ENCODE results near the gene NLGN2.

Gene NLGN2

GRCh38 chr17:7413346-7413985 is 5.8 kb downstream of the NLGN2 start:
- Histone ChIP-seq H3K27me3 (ENCODE audit: control insufficient read depth, insufficient read depth, low read length) (no peaks in the 10 kb centered on the region), H3K36me3 (ENCODE audit: control insufficient read depth, insufficient read depth, low read length) (peaks cover 41% of the 10 kb centered on the region), H3K27ac (ENCODE audit: low read length) (no peak overlapping the region), H3K4me1 (ENCODE audit: control insufficient read depth, insufficient read depth, low read length) (peaks cover 2% of the 10 kb centered on the region; the same call in 1 of the 2 replicates), H3K4me3 (ENCODE audit: low read length) (no peak overlapping the region), H3K9me3 (ENCODE audit: control insufficient read depth, insufficient read depth, low read length) (no peaks in the 10 kb centered on the region)
- no peak for DNase-seq (ENCODE audit: low read depth, low spot score)
- WGBS (ENCODE audit: insufficient coverage, insufficient read length): no CpG with 5 or more reads among the region's 6 CpGs

- no peak for DNase-seq (ENCODE audit: low read depth, low spot score)
- H3K4me1 ChIP-seq (ENCODE audit: control insufficient read depth, insufficient read depth, low read length): peaks cover 2% of the 10 kb centered on the region; the same call in 1 of the 2 replicates
- peaks cover 29% of the 10 kb centered on the region for H3K36me3 ChIP-seq (ENCODE audit: control insufficient read depth, insufficient read depth, low read length)
- no CpG with 5 or more reads among the region's 14 CpGs for WGBS (ENCODE audit: insufficient coverage, insufficient read length)
- H3K27ac ChIP-seq (ENCODE audit: low read length): no peak overlapping the region
- no peaks in the 10 kb centered on the region for H3K27me3 ChIP-seq (ENCODE audit: control insufficient read depth, insufficient read depth, low read length)
- H3K9me3 ChIP-seq (ENCODE audit: control insufficient read depth, insufficient read depth, low read length): no peaks in the 10 kb centered on the region
- no peak overlapping the region for H3K4me3 ChIP-seq (ENCODE audit: low read length)
Observed at GRCh38 chr17:7414837-7415236, 7.2 kb downstream of the NLGN2 start.

DNA sequence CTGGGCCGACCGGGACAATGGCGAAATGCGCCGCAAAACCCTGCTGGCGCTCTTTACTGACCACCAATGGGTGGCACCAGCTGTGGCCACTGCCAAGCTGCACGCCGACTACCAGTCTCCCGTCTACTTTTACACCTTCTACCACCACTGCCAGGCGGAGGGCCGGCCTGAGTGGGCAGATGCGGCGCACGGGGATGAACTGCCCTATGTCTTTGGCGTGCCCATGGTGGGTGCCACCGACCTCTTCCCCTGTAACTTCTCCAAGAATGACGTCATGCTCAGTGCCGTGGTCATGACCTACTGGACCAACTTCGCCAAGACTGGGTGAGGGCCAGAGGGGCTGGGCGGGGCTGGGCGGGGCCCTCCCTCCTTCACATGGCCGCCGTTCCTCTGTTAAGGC is 8.1 kb downstream of the NLGN2 start:
- H3K9me3 ChIP-seq (ENCODE audit: control insufficient read depth, insufficient read depth, low read length): no peaks in the 10 kb centered on the region
- no peak for DNase-seq (ENCODE audit: low read depth, low spot score)
- no peak overlapping the region for H3K27ac ChIP-seq (ENCODE audit: low read length)
- no CpG with 5 or more reads among the region's 23 CpGs for WGBS (ENCODE audit: insufficient coverage, insufficient read length)
- no peaks in the 10 kb centered on the region for H3K27me3 ChIP-seq (ENCODE audit: control insufficient read depth, insufficient read depth, low read length)
- H3K36me3 ChIP-seq (ENCODE audit: control insufficient read depth, insufficient read depth, low read length): peaks cover 21% of the 10 kb centered on the region
- peaks cover 5% of the 10 kb centered on the region for H3K4me1 ChIP-seq (ENCODE audit: control insufficient read depth, insufficient read depth, low read length)
- no peak overlapping the region for H3K4me3 ChIP-seq (ENCODE audit: low read length)

DNA sequence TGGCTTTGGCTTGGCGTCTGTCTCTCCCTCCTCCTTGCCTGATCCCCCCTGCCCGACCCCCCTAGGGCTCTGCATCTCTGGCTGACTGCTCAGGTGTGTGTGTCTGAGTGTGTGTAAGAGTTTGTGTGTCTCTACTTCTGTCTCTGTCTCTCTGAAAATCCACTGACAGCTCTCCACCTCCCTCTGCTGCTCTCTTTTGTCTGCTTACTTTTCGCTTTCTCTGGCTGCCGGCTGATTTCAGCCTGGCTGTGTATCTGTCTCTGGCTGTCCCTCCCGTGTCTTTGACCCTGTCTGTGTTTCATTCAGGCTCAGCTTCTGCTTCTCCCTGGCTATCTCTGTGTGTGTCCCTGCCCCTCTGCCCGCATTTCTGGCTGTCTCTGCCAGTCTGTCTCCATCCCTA is 8.7 kb downstream of the NLGN2 start:
- H3K36me3 ChIP-seq (ENCODE audit: control insufficient read depth, insufficient read depth, low read length): peaks cover 21% of the 10 kb centered on the region
- H3K27ac ChIP-seq (ENCODE audit: low read length): no peak overlapping the region
- H3K27me3 ChIP-seq (ENCODE audit: control insufficient read depth, insufficient read depth, low read length): no peaks in the 10 kb centered on the region
- H3K4me3 ChIP-seq (ENCODE audit: low read length): no peak overlapping the region
- H3K4me1 ChIP-seq (ENCODE audit: control insufficient read depth, insufficient read depth, low read length): peaks cover 5% of the 10 kb centered on the region
- H3K9me3 ChIP-seq (ENCODE audit: control insufficient read depth, insufficient read depth, low read length): no peaks in the 10 kb centered on the region
- no CpG with 5 or more reads among the region's 6 CpGs for WGBS (ENCODE audit: insufficient coverage, insufficient read length)
- no peak for DNase-seq (ENCODE audit: low read depth, low spot score)

- Histone ChIP-seq H3K9me3 (ENCODE audit: control insufficient read depth, insufficient read depth, low read length) (no peaks in the 10 kb centered on the region), H3K4me3 (ENCODE audit: low read length) (no peak overlapping the region), H3K36me3 (ENCODE audit: control insufficient read depth, insufficient read depth, low read length) (peaks cover 21% of the 10 kb centered on the region), H3K27ac (ENCODE audit: low read length) (no peak overlapping the region), H3K4me1 (ENCODE audit: control insufficient read depth, insufficient read depth, low read length) (peaks cover 5% of the 10 kb centered on the region), H3K27me3 (ENCODE audit: control insufficient read depth, insufficient read depth, low read length) (no peaks in the 10 kb centered on the region)
- DNase-seq (ENCODE audit: low read depth, low spot score): no peak
- no CpG with 5 or more reads among the region's 54 CpGs for WGBS (ENCODE audit: insufficient coverage, insufficient read length)
Observed at GRCh38 chr17:7417056-7417655, 9.5 kb downstream of the NLGN2 start.

- WGBS (ENCODE audit: insufficient coverage, insufficient read length): no CpG with 5 or more reads among the region's 18 CpGs
- H3K27ac ChIP-seq (ENCODE audit: low read length): no peak overlapping the region
- H3K36me3 ChIP-seq (ENCODE audit: control insufficient read depth, insufficient read depth, low read length): peaks cover 21% of the 10 kb centered on the region
- DNase-seq (ENCODE audit: low read depth, low spot score): no peak
- no peak overlapping the region for H3K4me3 ChIP-seq (ENCODE audit: low read length)
- no peaks in the 10 kb centered on the region for H3K9me3 ChIP-seq (ENCODE audit: control insufficient read depth, insufficient read depth, low read length)
- H3K27me3 ChIP-seq (ENCODE audit: control insufficient read depth, insufficient read depth, low read length): no peaks in the 10 kb centered on the region
- H3K4me1 ChIP-seq (ENCODE audit: control insufficient read depth, insufficient read depth, low read length): peaks cover 5% of the 10 kb centered on the region
Observed at GRCh38 chr17:7418472-7419152, 11.0 kb downstream of the NLGN2 start.

- H3K9me3 ChIP-seq (ENCODE audit: control insufficient read depth, insufficient read depth, low read length): no peaks in the 10 kb centered on the region
- H3K36me3 ChIP-seq (ENCODE audit: control insufficient read depth, insufficient read depth, low read length): peaks cover 18% of the 10 kb centered on the region
- no peak within 1 kb of the TSS for H3K27ac ChIP-seq (ENCODE audit: low read length)
- peaks cover 5% of the 10 kb centered on the region for H3K4me1 ChIP-seq (ENCODE audit: control insufficient read depth, insufficient read depth, low read length)
- no CpG with 5 or more reads among the region's 17 CpGs for WGBS (ENCODE audit: insufficient coverage, insufficient read length)
- no peak within 1 kb of the TSS for H3K4me3 ChIP-seq (ENCODE audit: low read length)
- no peaks in the 10 kb centered on the region for H3K27me3 ChIP-seq (ENCODE audit: control insufficient read depth, insufficient read depth, low read length)
- DNase-seq (ENCODE audit: low read depth, low spot score): no peak
Observed at GRCh38 chr17:7419819-7420610, 12.4 kb downstream of the NLGN2 start, which contains the start of gene SPEM1. TSS of gene SPEM1 (plus strand) at chr17:7420324. CDS start at chr17:7420385, 61 bp downstream.

DNA sequence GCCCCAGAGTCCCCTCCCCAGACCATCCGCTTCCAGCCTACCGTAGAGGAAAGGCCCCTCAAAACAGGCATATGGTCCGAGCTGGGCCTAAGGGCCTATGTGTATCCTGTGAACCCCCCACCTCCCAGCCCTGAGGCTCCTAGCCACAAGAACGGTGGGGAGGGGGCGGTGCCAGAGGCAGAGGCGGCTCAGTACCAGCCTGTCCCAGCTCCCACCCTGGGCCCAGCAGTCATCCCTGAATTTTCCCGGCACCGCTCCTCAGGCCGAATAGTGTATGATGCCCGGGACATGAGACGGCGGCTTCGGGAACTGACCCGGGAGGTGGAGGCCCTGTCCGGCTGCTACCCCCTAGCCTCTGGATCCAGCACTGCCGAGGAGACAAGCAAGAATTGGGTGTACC is 13.5 kb downstream of the NLGN2 start:
- Histone ChIP-seq H3K27me3 (ENCODE audit: control insufficient read depth, insufficient read depth, low read length) (no peaks in the 10 kb centered on the region), H3K36me3 (ENCODE audit: control insufficient read depth, insufficient read depth, low read length) (peaks cover 11% of the 10 kb centered on the region), H3K9me3 (ENCODE audit: control insufficient read depth, insufficient read depth, low read length) (no peaks in the 10 kb centered on the region), H3K4me3 (ENCODE audit: low read length) (no peak overlapping the region), H3K4me1 (ENCODE audit: control insufficient read depth, insufficient read depth, low read length) (peaks cover 5% of the 10 kb centered on the region), H3K27ac (ENCODE audit: low read length) (no peak overlapping the region)
- no peak for DNase-seq (ENCODE audit: low read depth, low spot score)
- WGBS (ENCODE audit: insufficient coverage, insufficient read length): no CpG with 5 or more reads among the region's 16 CpGs

- WGBS (ENCODE audit: insufficient coverage, insufficient read length): no CpG with 5 or more reads among the region's 4 CpGs
- Histone ChIP-seq H3K27ac (ENCODE audit: low read length) (no peak overlapping the region), H3K4me3 (ENCODE audit: low read length) (no peak overlapping the region), H3K9me3 (ENCODE audit: control insufficient read depth, insufficient read depth, low read length) (no peaks in the 10 kb centered on the region), H3K27me3 (ENCODE audit: control insufficient read depth, insufficient read depth, low read length) (no peaks in the 10 kb centered on the region), H3K4me1 (ENCODE audit: control insufficient read depth, insufficient read depth, low read length) (peaks cover 4% of the 10 kb centered on the region; the same call in 1 of the 2 replicates), H3K36me3 (ENCODE audit: control insufficient read depth, insufficient read depth, low read length) (no peaks in the 10 kb centered on the region)
- no peak for DNase-seq (ENCODE audit: low read depth, low spot score)
Observed at GRCh38 chr17:7423679-7424078, 16.0 kb downstream of the NLGN2 start.

GRCh38 chr17:7425316-7425715 is 17.7 kb downstream of the NLGN2 start, which contains the start of gene SPEM2:
TSS of gene SPEM2 (plus strand) at chr17:7425616. CDS start at chr17:7425689, 73 bp downstream.
- no peak within 1 kb of the TSS for H3K27ac ChIP-seq (ENCODE audit: low read length)
- no peaks in the 10 kb centered on the region for H3K9me3 ChIP-seq (ENCODE audit: control insufficient read depth, insufficient read depth, low read length)
- no CpG with 5 or more reads among the region's 7 CpGs for WGBS (ENCODE audit: insufficient coverage, insufficient read length)
- H3K27me3 ChIP-seq (ENCODE audit: control insufficient read depth, insufficient read depth, low read length): no peaks in the 10 kb centered on the region
- no peaks in the 10 kb centered on the region for H3K36me3 ChIP-seq (ENCODE audit: control insufficient read depth, insufficient read depth, low read length)
- H3K4me1 ChIP-seq (ENCODE audit: control insufficient read depth, insufficient read depth, low read length): no peaks in the 10 kb centered on the region
- H3K4me3 ChIP-seq (ENCODE audit: low read length): no peak within 1 kb of the TSS
- DNase-seq (ENCODE audit: low read depth, low spot score): no peak
